NCI-H226 (cell line): ENCODE measurements around the gene GNG12.

ENCODE experiments used
- DNase-seq: peaks from one replicate; pipeline ENCODE4 v3.0.0-alpha.2; 2015

The GNG12 gene

GRCh38 chr1:67700220-67700619, 133.0 kb downstream of the GNG12 start:
- DNase-seq = no peak

DNA sequence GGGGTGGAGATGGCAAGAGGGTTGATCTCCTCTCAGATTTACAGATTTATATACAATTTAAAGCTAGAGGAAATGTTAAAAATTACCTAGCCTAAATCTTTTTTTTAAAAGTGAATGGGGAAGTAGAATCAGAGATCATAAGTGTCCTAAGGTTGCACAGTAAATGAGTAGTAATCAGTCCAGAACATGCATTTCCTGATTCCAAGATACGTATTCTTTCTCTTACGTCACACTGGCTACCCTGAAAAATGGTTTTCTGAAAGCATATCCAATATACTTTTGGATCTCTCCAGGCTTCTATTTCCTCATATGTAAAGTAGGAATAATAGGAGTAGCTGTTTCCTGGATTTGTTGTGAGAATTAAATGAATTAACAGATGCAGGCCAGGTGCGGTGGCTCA, 136.6 kb downstream of the GNG12 start:
- DNase-seq = no peak

DNA sequence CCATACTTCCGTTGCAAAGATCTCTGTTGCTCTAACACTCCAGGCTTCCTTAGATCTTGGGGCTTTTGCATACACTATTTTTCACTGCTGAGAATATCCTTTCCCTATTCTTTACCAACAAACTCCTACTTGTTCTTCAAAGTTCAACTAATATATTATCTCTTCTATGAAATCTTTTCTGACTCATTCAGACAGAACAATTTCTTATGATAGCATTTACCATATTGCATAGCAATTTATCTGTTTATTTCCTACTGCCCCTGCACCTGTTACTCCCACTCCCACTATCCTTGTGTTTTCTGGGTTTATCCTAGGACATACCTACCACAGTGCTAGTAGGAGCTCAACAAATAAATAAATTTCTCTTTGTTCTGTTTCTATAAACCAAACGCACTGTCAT, 137.3 kb downstream of the GNG12 start:
- DNase-seq = no peak

DNA sequence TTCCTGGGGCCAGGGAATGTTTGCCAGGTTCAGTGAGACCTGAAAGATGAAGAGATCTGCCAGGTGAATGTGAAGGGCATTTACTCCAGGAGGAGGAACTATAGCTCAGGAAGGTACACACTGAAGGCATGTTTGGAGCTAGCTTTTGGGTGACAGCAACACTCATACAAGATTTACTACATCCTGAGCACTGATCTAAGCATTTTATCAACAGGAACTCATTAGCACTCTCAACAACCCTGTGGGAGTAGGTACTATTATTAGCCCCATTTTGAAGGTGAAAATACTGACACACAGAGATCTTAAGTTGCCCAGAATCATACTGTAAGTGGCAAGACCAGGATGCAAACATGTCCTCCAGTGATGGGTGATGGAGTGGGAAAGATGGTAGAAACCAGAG, 141.6 kb downstream of the GNG12 start:
- DNase-seq = no peak

GRCh38 chr1:67690411-67690810, 142.9 kb downstream of the GNG12 start:
- no peak for DNase-seq

DNA sequence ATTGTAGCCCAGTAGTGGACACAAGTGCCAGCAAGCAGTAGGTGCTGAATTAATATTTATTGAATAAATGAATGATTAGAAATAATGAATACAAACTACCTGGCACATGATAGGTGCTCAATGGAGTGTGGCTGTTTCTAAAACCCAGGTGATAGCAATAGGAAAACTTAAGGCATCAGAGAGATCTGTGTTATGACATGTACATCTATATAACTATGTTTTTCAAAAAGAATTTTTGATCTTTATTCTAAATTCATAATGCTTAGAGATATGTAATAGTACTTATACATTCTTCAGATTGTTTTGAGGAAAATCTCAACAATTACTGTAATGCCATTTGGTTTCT, 143.3 kb downstream of the GNG12 start:
- no peak for DNase-seq

GRCh38 chr1:67689267-67690017, 143.8 kb downstream of the GNG12 start:
- no peak for DNase-seq

DNA sequence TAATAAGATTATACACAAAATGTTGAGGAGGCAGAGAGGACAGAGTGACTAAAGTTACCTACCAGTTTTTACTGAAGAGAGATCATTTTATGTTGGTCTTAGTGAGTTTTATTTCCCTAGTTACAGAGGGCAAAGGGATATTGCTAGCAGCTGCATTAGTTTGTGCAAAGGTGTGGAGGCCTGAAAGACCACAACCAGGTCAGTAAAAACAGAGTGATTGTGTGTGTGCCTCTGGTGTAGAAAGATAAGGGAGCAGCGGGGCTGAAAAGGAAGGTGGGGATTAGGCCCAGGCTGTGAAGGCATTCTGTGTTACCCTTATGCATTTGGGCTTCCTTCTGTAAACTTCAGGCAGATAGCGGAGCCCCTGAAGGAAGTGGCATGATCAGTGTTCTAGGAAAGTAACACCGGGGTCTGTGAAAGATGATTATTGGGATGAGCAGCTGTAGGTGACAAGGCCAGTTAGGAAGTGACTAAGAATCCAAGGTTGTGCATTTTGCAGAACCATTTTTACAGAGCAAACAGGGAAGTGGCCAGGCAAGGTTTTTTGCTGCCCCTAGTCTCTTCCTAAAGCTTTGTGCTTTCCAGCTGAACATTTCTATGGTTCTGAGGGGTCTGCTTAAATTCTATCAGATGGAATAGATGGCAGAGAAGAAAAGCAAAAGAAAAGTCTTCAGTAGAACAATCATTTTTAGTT, 144.6 kb downstream of the GNG12 start:
- DNase-seq = no peak

- DNase-seq = peak; percentile 70
These were observed 145.6 kb downstream of the GNG12 start for GRCh38 chr1:67687649-67688048.

GRCh38 chr1:67687198-67687545, 146.1 kb downstream of the GNG12 start:
- DNase-seq = no peak

GRCh38 chr1:67686267-67687197, 146.7 kb downstream of the GNG12 start:
- peak; percentile 97 for DNase-seq

- peak; percentile 50 for DNase-seq
These were observed 147.6 kb downstream of the GNG12 start for GRCh38 chr1:67685558-67686266.

GRCh38 chr1:67685067-67685557, 148.2 kb downstream of the GNG12 start, which contains the start of gene GADD45A:
Gene GADD45A (plus strand): TSS chr1:67685201. CDS start chr1:67685495, 294 bp downstream.
- DNase-seq = peak; percentile 100

GRCh38 chr1:67684526-67685066, 148.7 kb downstream of the GNG12 start:
- no peak for DNase-seq

DNA sequence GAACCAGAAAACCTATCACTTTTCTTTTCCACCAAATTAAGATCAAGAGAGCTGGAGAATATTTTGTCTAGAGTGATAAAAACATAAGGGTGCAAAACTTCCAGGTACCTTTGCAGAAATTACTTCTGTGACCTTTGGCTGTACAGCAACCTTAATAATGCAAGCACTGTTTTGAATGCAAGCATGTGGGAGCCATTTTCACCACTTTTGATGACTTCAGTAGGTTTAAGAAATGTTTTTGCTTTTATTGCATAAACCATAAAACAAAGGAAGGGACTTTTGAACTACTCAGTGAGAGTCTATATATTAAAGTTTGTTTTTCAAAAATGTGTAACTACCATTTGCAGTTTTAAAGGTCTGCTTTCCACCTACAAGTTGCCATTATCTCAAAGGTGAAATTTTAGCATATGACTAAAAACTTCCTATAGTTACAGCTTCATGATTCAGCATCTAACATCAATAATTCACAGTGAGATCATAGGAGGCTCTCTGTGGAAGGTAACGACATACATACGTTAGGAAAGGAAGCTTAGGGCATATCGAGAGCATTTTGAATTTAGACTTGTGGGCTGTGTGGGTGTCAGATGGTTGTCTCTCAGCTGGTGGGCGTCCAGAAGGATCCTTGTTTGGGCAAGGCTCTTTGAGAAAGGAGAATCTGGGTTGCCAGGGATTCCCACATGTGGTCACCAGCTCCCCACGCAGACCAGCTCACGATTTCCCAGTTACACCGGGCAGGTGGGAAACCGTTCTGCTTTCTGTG, 149.3 kb downstream of the GNG12 start:
- DNase-seq = peak; percentile 75

DNA sequence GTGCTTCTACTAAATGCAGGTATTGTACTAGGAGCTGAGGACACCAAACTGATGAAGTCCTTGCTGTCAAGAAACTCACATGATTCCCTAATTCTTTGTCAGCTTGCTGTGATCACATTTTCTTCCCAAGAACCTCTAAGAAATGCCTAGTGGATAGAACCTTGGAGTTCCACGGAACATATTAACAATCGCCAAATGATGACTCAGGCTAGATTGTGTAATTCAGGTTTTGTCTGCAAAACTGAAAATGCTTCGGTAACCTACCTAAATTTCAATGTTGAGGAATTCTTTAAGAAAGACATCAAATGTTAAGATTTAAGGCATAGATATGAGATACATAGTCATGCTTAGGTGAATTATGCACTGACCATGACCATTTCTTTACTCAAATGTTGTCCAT, 150.0 kb downstream of the GNG12 start:
- peak; percentile 78 for DNase-seq

- DNase-seq = peak; percentile 96
These were observed 150.5 kb downstream of the GNG12 start for GRCh38 chr1:67682659-67683197.

DNA sequence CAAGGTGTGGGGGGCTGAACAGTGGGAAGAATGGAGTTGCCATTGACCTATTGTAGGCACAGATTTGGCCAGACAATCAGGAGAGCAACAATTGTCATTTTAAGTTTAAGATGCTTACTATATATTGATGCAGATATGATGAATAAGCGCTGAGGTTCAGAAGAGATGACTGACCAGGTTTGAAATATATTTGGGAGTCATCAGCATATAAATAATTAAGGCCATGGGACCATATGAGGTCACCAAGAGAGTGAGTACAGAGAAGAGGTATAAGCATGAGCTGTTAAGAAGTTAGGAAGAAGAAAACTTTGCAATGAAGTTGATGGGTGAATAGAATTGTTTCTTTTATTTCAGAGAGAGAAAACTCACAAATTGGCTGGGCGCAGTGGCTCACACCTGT, 152.8 kb downstream of the GNG12 start:
- no peak for DNase-seq

- peak; percentile 92 for DNase-seq
These were observed 153.6 kb downstream of the GNG12 start for GRCh38 chr1:67679691-67680090.

DNA sequence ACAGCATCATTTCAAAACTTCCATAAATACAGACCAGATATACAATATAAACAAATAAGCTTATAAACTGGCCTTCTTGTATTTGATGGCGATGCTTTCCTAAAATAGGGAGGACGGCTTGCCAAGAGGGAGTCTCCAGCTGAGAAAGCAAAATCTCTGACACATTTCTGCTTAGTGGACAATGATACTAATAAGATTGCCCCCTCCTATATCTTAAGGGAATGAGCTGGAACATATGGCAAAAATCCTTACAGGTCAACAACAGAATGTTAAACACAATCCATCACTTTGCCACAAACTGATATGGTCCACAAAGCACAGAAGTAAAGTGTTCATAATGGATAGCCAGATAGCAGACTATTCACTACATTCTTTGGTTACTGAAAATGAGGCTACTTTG, 155.3 kb downstream of the GNG12 start:
- DNase-seq = peak; percentile 48

GRCh38 chr1:67677408-67677807, 155.9 kb downstream of the GNG12 start:
- DNase-seq = no peak
